NCI-H128 (cell line): ENCODE data around the gene OR3A3.
"Not testable (repeated sequence)": the region's sequence is repeated elsewhere in the genome, so short reads cannot be mapped to it uniquely, and the experiment has no call there.

ENCODE experiments used
- DNase-seq: peaks from one replicate; lab custom pipeline; 2025; ENCODE audit not compliant: unreplicated experiment; lab: John Stamatoyannopoulos, UW

Gene OR3A3

GRCh38 chr17:3411070-3411469 lies at the start of gene OR3A3:
Gene OR3A3 (plus strand): TSS chr17:3411370.
- no peak for DNase-seq

- not testable (repeated sequence) for DNase-seq
These were observed 40.0 kb upstream of the OR3A3 start for GRCh38 chr17:3371167-3371566.

- no peak for DNase-seq
These were observed 32.8 kb upstream of the OR3A3 start for GRCh38 chr17:3378321-3378720.

GRCh38 chr17:3381957-3382356 lies 29.2 kb upstream of the OR3A3 start:
- no peak for DNase-seq

GRCh38 chr17:3385869-3386816 lies 25.0 kb upstream of the OR3A3 start, which contains the start of gene OR3A2:
Gene OR3A2 (minus strand): TSS chr17:3386308.
- DNase-seq: no peak

GRCh38 chr17:3389791-3390190 lies 21.4 kb upstream of the OR3A3 start:
- DNase-seq: no peak

GRCh38 chr17:3397801-3398200 lies 13.4 kb upstream of the OR3A3 start:
- DNase-seq: not testable (repeated sequence)

GRCh38 chr17:3398310-3398709 lies 12.9 kb upstream of the OR3A3 start, which contains the start of gene OR1E1:
Gene OR1E1 (minus strand): TSS chr17:3398410. CDS start chr17:3398410, 0 bp downstream.
- no peak for DNase-seq

GRCh38 chr17:3400055-3400454 lies 11.1 kb upstream of the OR3A3 start:
- no peak for DNase-seq

- no peak for DNase-seq
These were observed 9.4 kb upstream of the OR3A3 start for GRCh38 chr17:3401786-3402185.

- not testable (repeated sequence) for DNase-seq
These were observed 7.3 kb upstream of the OR3A3 start for GRCh38 chr17:3403856-3404255.

GRCh38 chr17:3412216-3412615 lies 1.0 kb downstream of the OR3A3 start:
- DNase-seq: not testable (repeated sequence)

- no peak for DNase-seq
These were observed 4.4 kb downstream of the OR3A3 start for GRCh38 chr17:3415610-3416009.

- DNase-seq: no peak
These were observed 7.1 kb downstream of the OR3A3 start for GRCh38 chr17:3418222-3418621.

GRCh38 chr17:3433215-3433614 lies 22.0 kb downstream of the OR3A3 start:
- not testable (repeated sequence) for DNase-seq

GRCh38 chr17:3433741-3434140 lies 22.6 kb downstream of the OR3A3 start, which contains the start of gene OR1E2:
Gene OR1E2 (minus strand): TSS chr17:3433841. CDS start chr17:3433841, 0 bp downstream.
- no peak for DNase-seq

GRCh38 chr17:3438368-3438767 lies 27.2 kb downstream of the OR3A3 start:
- no peak for DNase-seq

GRCh38 chr17:3440451-3440850 lies 29.3 kb downstream of the OR3A3 start:
- DNase-seq: no peak

GRCh38 chr17:3447625-3448024 lies 36.5 kb downstream of the OR3A3 start:
- no peak for DNase-seq

GRCh38 chr17:3448059-3448665 lies 37.0 kb downstream of the OR3A3 start:
- no peak for DNase-seq

GRCh38 chr17:3466355-3466754 lies 55.2 kb downstream of the OR3A3 start:
- not testable (repeated sequence) for DNase-seq

- DNase-seq: no peak
These were observed 58.4 kb downstream of the OR3A3 start for GRCh38 chr17:3469529-3469928.
